Fibroblast of peridontal ligament (primary cell): ENCODE measurements around the gene LY6G6D.
"Not testable (repeated sequence)": the region's sequence is repeated elsewhere in the genome, so short reads cannot be mapped to it uniquely, and the experiment has no call there.

Experiments used
- DNase-seq: peaks from one replicate; pipeline ENCODE4 v3.0.0-alpha.2; 2010; ENCODE audit errors: extremely low read depth

The LY6G6D gene

DNA sequence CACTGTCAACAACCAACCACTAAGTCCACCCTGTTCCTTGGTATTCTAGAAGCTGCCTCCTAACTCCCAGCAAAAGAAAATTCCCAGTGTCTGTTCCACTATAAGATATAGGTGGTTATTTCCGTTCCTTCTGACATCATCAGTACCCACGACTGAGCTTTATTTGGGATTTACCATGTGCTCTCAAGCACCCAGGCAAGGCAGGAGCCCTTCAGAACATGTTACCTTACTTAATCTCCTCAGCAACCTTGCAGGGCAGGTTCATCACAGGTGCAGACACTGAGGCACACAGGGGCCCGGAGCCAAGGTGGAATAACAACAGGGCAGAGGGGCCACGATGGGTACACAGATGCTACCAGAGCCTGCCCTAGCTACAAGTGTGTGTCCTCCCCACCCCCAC is 22.8 kb upstream of the LY6G6D start:
- DNase-seq: no peak

DNA sequence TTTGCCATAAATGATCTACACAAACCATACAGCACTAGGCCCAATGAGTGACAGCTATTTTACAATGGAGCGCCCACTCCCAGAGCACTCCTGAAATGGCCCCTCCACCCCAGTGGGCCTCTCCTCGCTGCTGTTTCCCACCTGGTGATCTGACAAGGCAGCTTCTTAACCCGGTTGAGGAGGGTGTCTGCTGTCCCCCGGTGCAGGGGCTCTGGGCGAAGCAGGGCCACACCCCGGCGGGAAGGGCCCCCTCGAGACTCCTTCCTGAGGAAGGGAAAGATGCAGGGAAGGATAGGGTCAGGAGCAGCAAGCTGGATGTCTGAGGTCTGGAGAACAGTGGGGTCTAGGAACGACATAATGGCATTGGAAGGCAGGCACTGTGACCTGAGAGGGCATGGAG is 22.3 kb upstream of the LY6G6D start:
- no peak for DNase-seq

DNA sequence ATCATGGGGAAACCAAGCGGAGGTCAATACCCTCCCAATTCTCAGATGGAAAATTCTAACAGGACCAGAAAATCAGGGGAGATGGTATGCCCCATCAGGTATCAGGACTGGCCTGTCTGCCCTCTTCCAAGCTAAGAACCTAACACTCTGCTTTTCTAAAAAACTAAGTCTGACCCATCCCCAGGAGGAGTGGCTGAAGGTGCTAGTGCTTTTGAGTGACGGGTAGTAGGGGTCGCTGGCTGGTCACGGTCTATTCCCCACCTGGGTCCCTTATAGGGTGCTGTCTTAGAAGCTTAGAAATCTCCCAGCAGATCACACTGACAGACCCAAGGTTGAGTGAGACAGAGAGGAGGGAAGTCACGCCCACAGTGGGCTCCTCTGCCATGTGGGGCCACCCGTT is 21.6 kb upstream of the LY6G6D start:
- DNase-seq: no peak

DNA sequence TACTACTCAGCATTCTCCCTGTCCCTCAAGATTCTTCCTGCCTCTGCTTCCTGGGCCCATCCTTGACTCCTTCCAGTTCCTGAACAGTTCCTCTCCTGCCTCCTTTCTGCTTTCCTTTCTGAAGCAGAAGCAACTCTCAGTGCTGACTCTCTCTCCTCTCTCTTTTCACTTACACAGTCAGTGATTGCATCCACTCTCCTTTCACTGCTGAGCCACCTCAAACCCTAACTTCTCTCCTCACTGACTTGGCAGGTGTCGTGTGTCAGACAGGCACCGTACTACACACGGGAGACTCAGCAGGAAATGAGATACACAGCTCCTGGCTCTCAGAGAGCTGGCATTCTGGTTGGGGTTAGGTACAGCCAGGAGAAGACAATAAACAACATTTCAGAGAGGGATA is 17.6 kb upstream of the LY6G6D start:
- DNase-seq: no peak

DNA sequence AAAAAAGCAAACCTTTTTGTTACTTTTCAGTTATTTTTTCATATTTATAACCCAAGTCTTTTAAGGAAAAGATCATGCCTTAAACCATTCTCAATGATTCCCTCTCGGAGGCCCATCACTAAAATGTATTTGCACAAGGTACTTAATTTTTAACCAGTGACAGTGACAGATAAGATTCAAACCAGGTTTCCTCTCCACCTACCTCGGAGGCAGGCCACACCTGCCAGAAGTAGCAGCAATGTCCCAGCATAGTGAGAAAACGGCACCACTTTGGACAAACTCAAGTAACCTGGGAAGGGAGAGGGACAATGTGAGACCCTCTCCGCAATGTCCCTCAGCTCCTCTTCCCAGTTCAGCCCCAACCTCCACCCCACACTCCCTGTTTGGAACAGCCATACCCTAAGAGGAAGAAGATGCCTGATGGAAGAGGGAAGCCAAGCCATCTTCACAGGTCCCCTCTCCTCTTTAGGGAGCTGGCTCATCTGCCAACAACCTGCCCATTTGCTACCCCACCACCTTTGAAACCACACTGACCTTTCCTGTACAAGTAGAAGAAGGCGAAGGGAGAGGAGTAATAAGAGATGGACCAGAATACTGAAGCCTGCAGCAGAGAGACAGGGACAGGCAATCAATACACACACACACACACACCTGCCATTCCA is 14.3 kb upstream of the LY6G6D start:
- DNase-seq: no peak

DNA sequence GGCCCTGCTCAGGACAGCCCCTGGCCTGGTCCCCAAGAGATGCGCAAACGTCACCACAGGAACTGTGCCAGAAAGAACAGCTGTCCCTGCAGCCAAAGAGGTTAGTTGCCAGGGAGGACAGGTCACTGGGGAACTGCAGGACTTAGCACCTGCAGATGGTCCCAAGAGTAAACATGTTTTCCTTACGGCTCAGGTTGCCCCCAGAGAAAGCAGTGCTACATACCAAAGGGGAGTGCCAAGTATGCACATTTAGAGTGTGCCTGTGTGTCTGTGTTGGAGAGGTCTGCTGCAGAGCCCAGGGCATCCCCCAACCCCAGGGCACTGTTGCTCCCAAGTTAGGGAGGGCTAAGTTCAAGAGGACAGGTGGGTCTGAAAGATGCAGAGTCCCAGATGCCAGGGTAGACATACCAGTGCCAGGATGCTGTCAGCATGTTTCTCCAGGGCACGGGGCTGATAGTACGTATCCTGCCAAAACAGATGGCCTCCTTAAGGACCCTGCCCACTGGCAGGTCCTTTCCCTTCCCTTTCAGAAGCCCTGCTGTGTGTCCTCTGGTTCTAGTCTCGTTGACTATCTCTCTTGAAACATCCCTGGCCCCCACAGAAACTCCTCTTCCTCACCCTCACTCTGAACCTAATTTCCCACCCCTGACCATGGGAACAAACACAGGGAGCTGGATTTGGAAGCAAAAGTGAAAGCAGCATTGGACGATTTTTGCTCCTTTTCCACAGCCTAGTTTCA is 13.3 kb upstream of the LY6G6D start:
- DNase-seq: peak; percentile 65

DNA sequence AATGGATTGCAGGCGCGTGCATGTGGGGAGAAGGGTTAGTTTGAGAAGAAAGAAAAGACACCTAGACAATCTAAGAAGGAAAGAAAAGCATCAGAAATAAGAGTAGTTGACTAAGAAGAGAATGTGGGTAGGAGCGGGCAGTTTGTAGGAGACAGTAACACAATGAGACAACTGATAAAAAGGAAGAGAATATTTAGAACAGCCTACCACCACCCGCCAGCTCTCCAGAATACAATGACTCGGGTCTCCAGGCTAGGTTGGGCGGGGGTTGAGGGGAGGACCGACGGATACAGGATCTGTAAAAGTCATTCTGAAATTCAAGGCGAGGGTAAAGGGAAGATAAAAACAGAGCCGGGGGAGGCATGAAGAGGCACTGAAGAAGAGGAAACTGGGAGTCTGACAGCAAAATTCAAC is 12.7 kb upstream of the LY6G6D start:
- DNase-seq: no peak

DNA sequence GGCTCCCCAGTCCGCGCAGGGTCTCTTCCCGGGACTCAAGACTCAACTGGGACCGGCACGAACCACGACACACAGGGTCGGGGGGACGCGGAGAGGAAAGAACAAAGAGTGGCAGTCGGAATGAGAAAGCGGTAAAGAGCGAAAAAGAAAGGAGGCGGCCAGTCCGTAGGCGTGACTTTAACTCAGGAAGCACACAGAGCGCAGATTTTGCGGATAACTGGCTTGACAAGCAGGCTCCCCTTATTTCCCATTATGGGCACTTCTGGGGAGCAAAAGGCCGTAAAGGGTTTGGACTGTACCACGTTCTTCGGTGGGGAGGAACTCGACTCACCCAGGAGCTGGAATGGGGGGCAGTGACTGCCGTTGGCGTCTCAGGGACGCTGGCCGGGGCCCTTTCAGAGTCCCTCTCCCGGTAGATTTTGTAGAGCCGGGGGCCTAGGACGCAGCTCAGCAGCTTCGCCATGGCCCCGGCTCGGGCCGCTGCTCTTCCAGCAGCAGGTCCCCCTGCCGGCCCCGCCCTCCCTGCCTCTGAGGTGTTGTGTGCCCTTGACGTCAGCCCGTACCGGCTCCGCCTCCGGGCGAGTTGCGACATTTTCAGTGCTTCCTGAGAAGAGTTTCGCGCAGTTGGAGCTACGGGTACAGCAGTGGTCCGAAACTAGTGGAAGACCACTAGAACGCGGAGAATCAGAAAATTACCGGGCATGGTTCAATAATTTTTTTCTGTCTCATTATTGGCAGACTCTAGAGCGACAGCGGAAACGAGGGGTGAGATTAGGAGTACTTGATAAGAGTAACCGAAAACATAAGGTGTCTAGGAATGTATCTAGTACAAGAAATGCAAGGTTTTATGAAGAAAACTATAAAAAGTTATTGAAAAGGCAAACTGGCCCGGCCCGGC is 12.1 kb upstream of the LY6G6D start, which contains the start of gene ABHD16A:
Gene ABHD16A (minus strand): TSS at position 506 of the 898 bp plus-strand sequence. CDS start 43 bp downstream, at position 463.
- peak; percentile 98 for DNase-seq

DNA sequence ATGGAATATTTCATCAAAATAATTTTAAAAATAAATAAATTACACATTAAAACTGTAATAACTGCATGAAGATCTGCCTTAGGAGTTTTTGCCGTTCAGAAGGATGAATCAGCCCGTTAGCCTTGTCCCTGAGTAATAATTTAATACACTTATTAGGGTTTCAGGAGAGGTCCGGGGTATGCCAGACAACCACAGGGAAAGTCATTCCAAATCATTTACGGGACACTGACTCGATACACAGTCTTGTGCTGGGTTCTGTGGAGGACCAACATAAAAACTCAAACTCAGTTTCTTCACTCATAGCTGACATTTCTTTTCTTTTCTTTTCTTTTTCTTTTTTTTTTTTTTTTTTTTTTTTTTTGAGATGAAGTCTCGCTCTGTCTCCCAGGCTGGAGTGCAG is 9.2 kb upstream of the LY6G6D start:
- no peak for DNase-seq

DNA sequence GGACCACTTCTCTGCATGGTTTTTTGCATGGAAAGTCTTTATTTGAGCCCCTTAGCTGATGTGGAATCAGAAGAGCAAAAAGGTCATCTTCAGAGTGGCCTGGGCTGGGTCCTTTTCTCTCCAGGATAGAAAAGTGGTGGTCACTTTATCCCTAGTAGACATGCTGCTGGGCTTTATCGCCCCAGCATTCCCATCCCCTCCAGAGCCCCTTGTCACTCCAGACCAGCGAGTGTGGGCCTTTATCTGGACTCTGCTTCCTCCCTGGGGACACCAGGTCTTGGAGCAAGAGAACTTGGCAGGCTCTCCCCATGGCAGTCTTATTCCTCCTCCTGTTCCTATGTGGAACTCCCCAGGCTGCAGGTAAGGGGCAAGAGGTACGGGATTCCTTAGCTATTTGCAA is 8.5 kb upstream of the LY6G6D start, which contains the start of gene LY6G6F:
Gene LY6G6F (plus strand): TSS at position 268 of the 400 bp plus-strand sequence. CDS start 41 bp downstream, at position 309.
- no peak for DNase-seq

DNA sequence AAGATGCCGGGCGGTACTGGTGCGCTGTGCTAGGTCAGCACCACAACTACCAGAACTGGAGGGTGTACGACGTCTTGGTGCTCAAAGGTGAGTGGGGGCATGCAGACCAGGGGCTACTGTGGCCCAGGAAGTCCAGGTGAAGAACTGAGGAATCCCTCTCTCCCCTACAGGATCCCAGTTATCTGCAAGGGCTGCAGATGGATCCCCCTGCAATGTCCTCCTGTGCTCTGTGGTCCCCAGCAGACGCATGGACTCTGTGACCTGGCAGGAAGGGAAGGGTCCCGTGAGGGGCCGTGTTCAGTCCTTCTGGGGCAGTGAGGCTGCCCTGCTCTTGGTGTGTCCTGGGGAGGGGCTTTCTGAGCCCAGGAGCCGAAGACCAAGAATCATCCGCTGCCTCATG is 7.4 kb upstream of the LY6G6D start:
- DNase-seq: no peak

DNA sequence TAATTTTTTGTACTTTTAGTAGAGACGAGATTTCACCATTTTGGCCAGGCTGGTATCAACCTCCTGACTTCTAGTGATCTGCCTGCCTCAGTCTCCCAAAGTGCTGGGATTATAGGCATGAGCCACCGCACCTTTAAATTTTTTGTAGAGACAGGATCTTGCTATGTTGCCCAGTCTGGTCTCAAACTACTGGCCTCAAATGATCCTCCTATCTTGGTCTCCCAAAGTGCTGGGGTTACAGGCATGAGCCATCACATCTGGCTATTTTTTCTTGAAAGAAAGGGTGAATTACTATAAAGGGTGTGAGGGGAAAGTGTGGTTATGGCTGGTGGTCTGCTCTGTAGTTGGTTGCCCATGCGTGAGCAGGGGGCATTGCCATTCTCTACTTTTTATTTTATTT is 6.9 kb upstream of the LY6G6D start:
- DNase-seq: no peak

DNA sequence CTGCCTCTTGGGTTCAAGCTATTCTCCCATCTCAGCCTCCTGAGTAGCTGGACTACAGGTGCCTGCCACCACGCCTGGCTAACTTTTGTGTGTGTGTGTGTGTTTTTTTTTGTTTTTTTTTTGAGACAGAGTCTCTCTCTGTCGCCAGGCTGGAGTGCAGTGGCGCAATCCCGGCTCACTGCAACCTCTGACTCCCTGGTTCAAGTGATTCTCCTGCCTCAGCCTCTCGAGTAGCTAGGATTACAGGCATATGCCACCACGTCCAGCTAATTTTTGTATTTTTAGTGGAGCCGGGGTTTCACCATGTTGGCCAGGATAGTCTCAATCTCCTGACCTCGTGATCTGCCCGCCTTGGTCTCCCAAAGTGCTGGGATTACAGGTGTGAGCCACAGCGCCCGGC is 6.0 kb upstream of the LY6G6D start:
- not testable (repeated sequence) for DNase-seq

DNA sequence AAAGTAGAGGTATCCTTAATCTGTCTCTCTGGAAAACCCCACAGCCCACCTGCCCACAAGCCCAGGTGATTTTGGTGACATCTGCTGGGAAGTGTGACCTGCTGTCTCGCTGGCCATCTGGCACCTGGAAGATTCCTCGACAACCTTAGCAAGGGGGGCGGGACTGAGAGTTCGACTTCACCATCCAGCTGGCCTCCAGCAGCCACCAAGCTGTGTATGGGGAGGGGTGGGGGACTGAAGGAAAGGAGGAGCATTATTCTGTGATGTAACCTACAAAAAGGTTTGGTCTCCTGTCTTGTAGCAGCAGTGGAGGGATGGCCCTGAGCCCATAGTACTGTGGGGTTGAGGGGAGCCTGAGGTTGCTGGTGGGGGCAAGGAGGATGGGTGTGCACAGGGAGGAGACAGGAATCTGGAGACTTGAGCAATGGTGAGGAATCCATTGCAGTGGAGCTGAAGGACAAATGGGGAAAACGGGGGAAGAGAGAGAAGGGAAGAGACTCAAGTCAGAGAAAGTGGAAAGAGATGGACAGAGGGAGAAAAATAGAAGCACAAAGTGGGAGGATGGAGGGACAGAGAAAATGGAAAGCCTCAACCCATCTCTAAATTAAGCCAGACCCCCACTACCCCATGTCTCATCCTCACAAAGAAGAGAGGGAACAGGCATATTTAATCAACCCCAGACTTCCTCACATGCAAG is 4.5 kb upstream of the LY6G6D start:
- no peak for DNase-seq

DNA sequence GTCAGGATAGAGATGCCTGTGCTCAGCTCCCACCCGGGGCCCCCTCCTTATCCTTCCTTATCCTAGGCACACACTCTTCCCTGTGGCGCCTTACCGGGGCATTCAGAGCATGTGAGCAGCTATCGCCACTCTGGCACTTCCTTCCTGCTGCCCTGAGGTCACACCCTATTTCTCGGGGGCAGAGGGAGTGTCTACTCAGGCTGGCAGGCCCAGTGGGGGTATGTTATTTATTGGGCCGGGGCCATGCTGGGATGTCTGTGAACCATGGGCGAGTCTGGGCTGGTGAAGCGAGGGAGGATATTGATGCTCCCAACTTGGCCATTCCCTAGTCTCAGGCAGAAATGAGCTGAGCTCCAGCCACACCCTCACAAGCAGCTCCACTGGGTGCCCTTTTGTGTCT is 3.9 kb upstream of the LY6G6D start:
- DNase-seq: no peak

DNA sequence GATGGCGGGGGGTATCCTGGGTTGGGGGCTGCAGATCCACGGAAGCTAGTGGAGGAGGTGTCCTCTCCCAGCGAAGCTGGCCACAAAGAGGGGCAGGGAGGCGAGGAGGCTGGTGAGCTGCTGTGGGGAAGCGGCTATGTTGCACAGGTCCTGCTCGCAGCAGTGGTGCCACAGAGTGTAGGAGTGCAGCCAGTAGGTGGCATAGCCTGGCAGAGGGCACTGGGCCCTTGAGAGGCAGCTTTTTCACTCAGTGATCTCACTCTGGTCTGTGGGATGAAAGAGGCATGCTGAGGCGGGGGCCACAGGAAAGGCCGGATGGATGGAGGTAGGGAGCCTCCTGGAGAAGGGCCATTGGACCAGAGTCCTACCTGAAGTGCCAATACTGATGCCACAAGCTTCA is 2.9 kb upstream of the LY6G6D start:
- no peak for DNase-seq

DNA sequence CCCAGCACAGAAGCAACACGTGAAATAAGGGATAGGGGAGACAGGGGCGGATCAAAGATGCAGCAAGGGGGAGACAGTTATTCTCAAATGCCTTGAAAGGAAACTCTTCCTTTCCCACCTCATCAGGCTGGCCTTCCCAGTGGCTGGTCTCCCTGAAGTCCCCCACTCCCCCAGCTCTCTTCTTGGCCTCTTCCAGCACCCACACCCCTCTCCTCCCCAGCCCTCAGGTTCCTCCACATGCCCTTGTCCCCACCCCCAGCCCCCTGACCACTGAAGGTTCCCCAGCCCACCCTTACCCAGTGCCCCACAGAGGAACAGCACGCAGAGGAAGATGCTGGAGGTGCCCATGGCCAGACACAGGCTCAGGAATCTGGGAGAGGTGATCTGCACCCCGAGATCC is 1.7 kb upstream of the LY6G6D start:
- DNase-seq: no peak

DNA sequence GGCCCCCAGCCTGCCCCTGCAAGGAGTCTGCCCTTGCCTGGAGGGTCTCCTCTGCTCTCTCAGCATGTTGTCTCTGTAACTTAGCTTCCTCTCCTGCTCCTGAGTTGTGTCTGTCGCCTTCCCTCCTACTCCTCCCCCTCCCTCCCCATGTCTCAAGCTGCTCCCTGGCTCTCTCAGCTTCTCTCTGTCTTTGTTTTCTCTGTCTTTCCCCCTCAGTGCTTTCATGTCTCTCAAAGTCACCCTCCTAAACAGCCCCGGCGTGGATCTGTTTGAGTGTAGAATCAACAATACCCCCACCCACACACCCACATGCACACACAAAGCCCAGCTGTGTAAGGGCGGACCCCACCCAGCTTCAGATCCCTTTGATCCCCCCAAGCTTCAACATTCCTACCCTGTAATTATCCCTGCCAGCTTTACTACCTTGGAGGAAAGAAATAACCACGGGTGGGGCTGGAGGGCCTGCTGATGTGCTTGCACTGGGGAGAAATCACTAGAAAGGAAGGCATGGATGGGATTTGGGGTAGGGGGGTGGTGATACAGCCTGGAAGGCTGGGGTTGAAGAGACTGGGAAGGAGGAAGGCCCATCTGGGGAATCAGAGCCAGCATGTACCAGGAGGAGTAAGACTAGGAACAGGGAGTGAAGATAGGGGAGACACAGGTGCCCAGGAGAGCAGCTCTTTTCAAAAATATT is 1.0 kb upstream of the LY6G6D start:
- no peak for DNase-seq

DNA sequence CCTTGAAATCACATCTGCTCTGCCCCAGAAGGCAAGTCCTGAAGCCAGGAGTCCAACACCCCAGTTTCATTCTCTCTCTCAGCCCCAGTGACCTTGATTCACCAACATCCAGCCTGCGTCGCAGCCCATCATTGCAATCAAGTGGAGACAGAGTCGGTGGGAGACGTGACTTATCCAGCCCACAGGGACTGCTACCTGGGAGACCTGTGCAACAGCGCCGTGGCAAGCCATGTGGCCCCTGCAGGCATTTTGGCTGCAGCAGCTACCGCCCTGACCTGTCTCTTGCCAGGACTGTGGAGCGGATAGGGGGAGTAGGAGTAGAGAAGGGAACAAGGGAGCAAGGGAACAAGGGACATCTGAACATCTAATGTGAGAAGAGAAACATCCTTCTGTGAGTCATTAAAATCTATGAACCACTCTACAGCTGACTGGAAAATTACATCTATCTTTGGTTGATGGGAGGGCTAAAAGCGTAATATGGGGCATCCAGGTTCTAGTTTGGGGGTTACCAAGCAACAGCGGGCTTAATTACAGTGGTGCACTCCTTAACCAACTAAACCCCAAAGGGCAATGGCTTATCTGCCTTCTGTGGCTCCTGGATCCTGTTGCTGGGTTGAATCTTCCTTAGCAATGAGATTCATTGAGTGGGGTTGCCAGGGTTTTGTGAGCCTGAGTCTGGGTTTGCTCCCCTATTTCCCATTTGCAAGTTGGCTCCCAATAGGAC is 2.5 kb downstream of the LY6G6D start:
- DNase-seq: no peak

DNA sequence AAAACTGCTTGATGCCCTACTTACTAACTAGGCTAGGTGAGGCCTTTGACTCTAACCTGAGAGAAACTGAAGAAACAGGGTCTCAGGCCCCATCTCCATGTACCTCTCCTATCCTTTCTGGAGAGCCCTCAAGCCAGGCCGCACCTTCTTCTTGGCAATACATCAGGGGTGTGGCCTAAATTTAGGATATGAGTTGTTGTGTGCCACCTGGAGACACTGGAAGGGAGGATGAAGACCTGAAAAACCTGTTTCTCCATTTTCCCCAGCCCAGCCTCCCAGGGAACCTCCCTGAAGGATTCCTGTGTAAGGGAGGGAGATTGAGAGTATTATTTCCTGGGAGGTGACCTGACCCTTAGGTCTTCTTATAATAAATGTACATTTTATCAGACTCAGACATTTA is 3.1 kb downstream of the LY6G6D start:
- no peak for DNase-seq
